Liver (tissue), 9 donors: ENCODE data around the gene DUS1L. TPM values are rescaled to one million over a fixed set of nuclear protein-coding genes. Genes with fewer than 3 reads are reported as not detected.

Source experiments
- DNase-seq: peaks from one replicate; pipeline ENCODE4 v3.0.0-alpha.2; 2017; ENCODE audit warnings: low spot score
- H3K27ac ChIP-seq, 2 donors: one replicate each; pipeline ENCODE4 v1.7.0; 2013; ENCODE audit warnings: inconsistent platforms in 2 of 2, low read length in 2 of 2, control low read depth in 1 of 2, low read depth in 1 of 2, mild to moderate bottlenecking in 1 of 2
- H3K27me3 ChIP-seq, 4 donors: one replicate each; pipeline versions ENCODE4 v1.6.1 to v1.7.0; 2013; ENCODE audit warnings: low read length in 3 of 4, inconsistent platforms in 1 of 4, mild to moderate bottlenecking in 1 of 4, moderate library complexity in 1 of 4; ENCODE audit not compliant: control insufficient read depth in 4 of 4, insufficient read depth in 4 of 4
- H3K36me3 ChIP-seq, 4 donors: one replicate each; pipeline versions ENCODE4 v1.6.1 to v1.7.0; 2013; ENCODE audit warnings: low read length in 3 of 4, mild to moderate bottlenecking in 3 of 4, low read depth in 1 of 4, moderate library complexity in 1 of 4; ENCODE audit not compliant: control insufficient read depth in 4 of 4, insufficient read depth in 3 of 4
- H3K4me1 ChIP-seq, 4 donors: one replicate each; pipeline versions ENCODE4 v1.6.1 to v1.7.0; 2013; ENCODE audit warnings: low read length in 3 of 4, mild to moderate bottlenecking in 3 of 4, moderate library complexity in 1 of 4; ENCODE audit not compliant: control insufficient read depth in 4 of 4, insufficient read depth in 4 of 4
- H3K4me3 ChIP-seq, 3 donors: one replicate each; pipeline versions ENCODE4 v1.6.1 to v1.7.0; 2013; ENCODE audit warnings: low read length in 3 of 3, control low read depth in 1 of 3, low read depth in 1 of 3, mild to moderate bottlenecking in 1 of 3
- H3K9ac ChIP-seq, 2 donors: one replicate each; pipeline ENCODE4 v1.7.0; 2013; ENCODE audit warnings: low read length in 2 of 2, mild to moderate bottlenecking in 2 of 2, moderate library complexity in 2 of 2, control low read depth in 1 of 2, low read depth in 1 of 2
- H3K9me3 ChIP-seq, 4 donors: one replicate each; pipeline versions ENCODE4 v1.6.1 to v1.7.0; 2013; ENCODE audit warnings: low read length in 3 of 4; ENCODE audit not compliant: control insufficient read depth in 4 of 4
- EGR1 ChIP-seq, 2 donors: IDR thresholded peaks; 2 replicates each; pipeline ENCODE4 v1.6.1; 2016 to 2018; ENCODE audit warnings: antibody characterized with exemption in 2 of 2, low read depth in 2 of 2
- FOXA1 ChIP-seq: IDR thresholded peaks from 2 replicates; pipeline ENCODE4 v1.6.1; 2016; ENCODE audit warnings: antibody characterized with exemption
- FOXA2 ChIP-seq: IDR thresholded peaks from 2 replicates; pipeline ENCODE4 v1.6.1; 2016; ENCODE audit warnings: antibody characterized with exemption
- HNF4A ChIP-seq, 2 donors: conservative IDR thresholded peaks; 2 replicates each; pipeline ENCODE4 v1.6.1; 2016; ENCODE audit warnings: antibody characterized with exemption in 2 of 2, mild to moderate bottlenecking in 2 of 2
- JUND ChIP-seq, 2 donors: IDR thresholded peaks; 2 replicates each; pipeline ENCODE4 v1.6.1; 2016; ENCODE audit warnings: antibody characterized with exemption in 2 of 2
- NR2F2 ChIP-seq: IDR thresholded peaks from 2 replicates; pipeline ENCODE4 v1.6.1; 2016; ENCODE audit warnings: antibody characterized with exemption
- RAD21 ChIP-seq, 2 donors: IDR thresholded peaks; 2 replicates each; pipeline ENCODE4 v1.6.1; 2016; ENCODE audit warnings: antibody characterized with exemption in 2 of 2, mild to moderate bottlenecking in 2 of 2
- RXRA ChIP-seq, 2 donors: IDR thresholded peaks; 2 replicates each; pipeline ENCODE4 v1.6.1; 2017 to 2018; ENCODE audit warnings: antibody characterized with exemption in 2 of 2, mild to moderate bottlenecking in 1 of 2
- SP1 ChIP-seq: IDR thresholded peaks from 2 replicates; pipeline ENCODE4 v1.6.1; 2018; ENCODE audit warnings: antibody characterized with exemption, mild to moderate bottlenecking
- TAF1 ChIP-seq: conservative IDR thresholded peaks from 2 replicates; pipeline ENCODE4 v1.6.1; 2016; ENCODE audit warnings: antibody characterized with exemption, mild to moderate bottlenecking
- YY1 ChIP-seq: IDR thresholded peaks from 2 replicates; pipeline ENCODE4 v1.6.1; 2016; ENCODE audit warnings: antibody characterized with exemption, mild to moderate bottlenecking
- WGBS: extraction: QIAGEN DNeasy Blood & Tissue Kit; methylation state at CpG from one replicate; pipeline ENCODE4 v1.1.7; 2013; 5-methylcytosine and 5-hydroxymethylcytosine counted together
- polyA plus RNA-seq, 2 donors: library from polyadenylated mRNA; stranded (reverse) in 1 of 2; unstranded in 1 of 2; fragments of 200-250 nt in 1 of 2; fragments of >200 nt in 1 of 2; fragmentation: Nextera tagmentation in 1 of 2; extraction: Ambion mirVana in 1 of 2; gene quantifications; one replicate each; pipeline versions ENCODE4 v1.2.1 to v1.2.3, GENCODE V29; 2013 to 2015
- total RNA-seq, 2 donors: library from RNA; depleted of rRNA; stranded (reverse); fragments of >200 nt; gene quantifications; one replicate each; pipeline ENCODE4 v1.2.3, GENCODE V29; 2014
- TF ChIP-seq, protein P1 (sequence below): IDR thresholded peaks from 2 replicates; pipeline ENCODE4 v1.6.1; 2016; ENCODE audit warnings: antibody characterized with exemption
- TF ChIP-seq, protein P2 (sequence below): IDR thresholded peaks from 2 replicates; pipeline ENCODE4 v1.6.1; 2016; ENCODE audit warnings: antibody characterized with exemption
- TF ChIP-seq, protein P3 (sequence below): IDR thresholded peaks from 2 replicates; pipeline ENCODE4 v1.6.1; 2016; ENCODE audit warnings: antibody characterized with exemption
- TF ChIP-seq, protein P4 (sequence below): fragments of 150-350 bp; IDR thresholded peaks from 2 replicates; pipeline ENCODE4 v1.5.1; 2017; ENCODE audit warnings: improper control_type of control experiment, low read depth, low read length; ENCODE audit not compliant: missing input control
- donor health status: healthy.
- donor health status: healthy.
- donor health status: healthy.
- donor health status: healthy.
- donor health status: healthy.

Gene DUS1L
- total and polyA plus RNA-seq, 4 donors, result 40.6 to 74.7 (median 53.3) TPM

DNA sequence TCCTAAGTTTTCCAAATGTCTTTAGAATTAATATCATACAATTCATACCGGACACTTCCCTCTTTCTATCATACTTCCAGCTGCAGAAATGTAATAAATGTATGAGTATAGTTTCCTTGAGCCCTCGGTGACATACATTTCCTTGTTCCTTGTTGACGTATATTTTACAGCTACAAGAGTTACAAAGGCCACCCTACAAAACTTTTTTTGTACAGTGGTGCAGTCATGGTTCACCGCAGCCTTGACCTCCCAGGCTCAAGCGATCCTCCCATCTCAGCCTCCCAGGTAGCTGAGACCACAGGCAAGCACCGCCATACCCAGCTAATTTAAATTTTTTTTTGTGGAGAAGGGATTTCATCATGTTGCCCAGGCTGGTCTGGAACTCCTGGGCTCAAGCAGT is 7.2 kb upstream of the DUS1L start:
- 82% methylated on average over 6 of the region's 6 CpGs for WGBS
- peaks cover 0 to 3% (median 0%) of the 10 kb centered on the region in 4 donors for H3K4me1 ChIP-seq
- DNase-seq, result no peak

DNA sequence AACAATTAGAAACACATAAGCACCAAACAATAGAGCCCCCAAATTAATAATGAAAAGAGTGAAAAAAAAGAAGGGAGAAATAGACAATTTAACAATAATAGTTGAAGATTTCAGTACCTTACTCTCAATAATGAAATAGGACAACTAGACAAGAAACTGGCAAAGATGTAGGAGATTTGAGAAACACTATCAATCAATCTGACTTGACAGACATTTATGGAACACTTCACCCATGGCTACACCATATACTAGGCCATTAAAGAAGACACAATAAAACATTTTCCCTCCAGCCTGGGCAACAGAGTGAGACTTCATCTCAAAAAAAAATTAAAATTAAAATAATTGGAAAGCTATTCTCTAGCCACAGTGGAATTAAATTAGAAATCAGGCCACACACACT is 5.0 kb upstream of the DUS1L start:
- Histone ChIP-seq H3K9me3 (no peaks in the 10 kb centered on the region), H3K27ac (no peak overlapping the region), H3K36me3 (no peaks in the 10 kb centered on the region), H3K9ac (no peak overlapping the region), H3K4me1 (peaks cover 0 to 6% (median 4%) of the 10 kb centered on the region in 4 donors), H3K4me3 (no peak overlapping the region), H3K27me3 (no peaks in the 10 kb centered on the region)
- DNase-seq, result no peak
- TF ChIP-seq NR2F2 (no peak), FOXA1 (no peak), RXRA (IDR thresholded peaks at IDR 0.05) (no peak), YY1 (no peak), JUND (IDR thresholded peaks at IDR 0.05) (no peak), TAF1 (no peak), EGR1 (IDR thresholded peaks at IDR 0.05; ENCODE audit: low read depth in 2 of 2) (no peak), FOXA2 (no peak), SP1 (no peak), RAD21 (IDR thresholded peaks at IDR 0.05) (no peak)
- TF ChIP-seq, protein P1, sequence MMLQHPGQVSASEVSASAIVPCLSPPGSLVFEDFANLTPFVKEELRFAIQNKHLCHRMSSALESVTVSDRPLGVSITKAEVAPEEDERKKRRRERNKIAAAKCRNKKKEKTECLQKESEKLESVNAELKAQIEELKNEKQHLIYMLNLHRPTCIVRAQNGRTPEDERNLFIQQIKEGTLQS, result no peak
- TF ChIP-seq, protein P2, sequence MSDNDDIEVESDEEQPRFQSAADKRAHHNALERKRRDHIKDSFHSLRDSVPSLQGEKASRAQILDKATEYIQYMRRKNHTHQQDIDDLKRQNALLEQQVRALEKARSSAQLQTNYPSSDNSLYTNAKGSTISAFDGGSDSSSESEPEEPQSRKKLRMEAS, result no peak
- TF ChIP-seq, protein P3, sequence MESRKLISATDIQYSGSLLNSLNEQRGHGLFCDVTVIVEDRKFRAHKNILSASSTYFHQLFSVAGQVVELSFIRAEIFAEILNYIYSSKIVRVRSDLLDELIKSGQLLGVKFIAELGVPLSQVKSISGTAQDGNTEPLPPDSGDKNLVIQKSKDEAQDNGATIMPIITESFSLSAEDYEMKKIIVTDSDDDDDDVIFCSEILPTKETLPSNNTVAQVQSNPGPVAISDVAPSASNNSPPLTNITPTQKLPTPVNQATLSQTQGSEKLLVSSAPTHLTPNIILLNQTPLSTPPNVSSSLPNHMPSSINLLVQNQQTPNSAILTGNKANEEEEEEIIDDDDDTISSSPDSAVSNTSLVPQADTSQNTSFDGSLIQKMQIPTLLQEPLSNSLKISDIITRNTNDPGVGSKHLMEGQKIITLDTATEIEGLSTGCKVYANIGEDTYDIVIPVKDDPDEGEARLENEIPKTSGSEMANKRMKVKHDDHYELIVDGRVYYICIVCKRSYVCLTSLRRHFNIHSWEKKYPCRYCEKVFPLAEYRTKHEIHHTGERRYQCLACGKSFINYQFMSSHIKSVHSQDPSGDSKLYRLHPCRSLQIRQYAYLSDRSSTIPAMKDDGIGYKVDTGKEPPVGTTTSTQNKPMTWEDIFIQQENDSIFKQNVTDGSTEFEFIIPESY, result no peak
- TF ChIP-seq, protein P4, sequence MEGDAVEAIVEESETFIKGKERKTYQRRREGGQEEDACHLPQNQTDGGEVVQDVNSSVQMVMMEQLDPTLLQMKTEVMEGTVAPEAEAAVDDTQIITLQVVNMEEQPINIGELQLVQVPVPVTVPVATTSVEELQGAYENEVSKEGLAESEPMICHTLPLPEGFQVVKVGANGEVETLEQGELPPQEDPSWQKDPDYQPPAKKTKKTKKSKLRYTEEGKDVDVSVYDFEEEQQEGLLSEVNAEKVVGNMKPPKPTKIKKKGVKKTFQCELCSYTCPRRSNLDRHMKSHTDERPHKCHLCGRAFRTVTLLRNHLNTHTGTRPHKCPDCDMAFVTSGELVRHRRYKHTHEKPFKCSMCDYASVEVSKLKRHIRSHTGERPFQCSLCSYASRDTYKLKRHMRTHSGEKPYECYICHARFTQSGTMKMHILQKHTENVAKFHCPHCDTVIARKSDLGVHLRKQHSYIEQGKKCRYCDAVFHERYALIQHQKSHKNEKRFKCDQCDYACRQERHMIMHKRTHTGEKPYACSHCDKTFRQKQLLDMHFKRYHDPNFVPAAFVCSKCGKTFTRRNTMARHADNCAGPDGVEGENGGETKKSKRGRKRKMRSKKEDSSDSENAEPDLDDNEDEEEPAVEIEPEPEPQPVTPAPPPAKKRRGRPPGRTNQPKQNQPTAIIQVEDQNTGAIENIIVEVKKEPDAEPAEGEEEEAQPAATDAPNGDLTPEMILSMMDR, result no peak

More for the DNA sequence above, 7.2 kb upstream of the DUS1L start:
- Histone ChIP-seq H3K4me3 (no peak overlapping the region), H3K36me3 (no peaks in the 10 kb centered on the region), H3K27ac (no peak overlapping the region), H3K27me3 (no peaks in the 10 kb centered on the region), H3K9ac (no peak overlapping the region), H3K9me3 (no peaks in the 10 kb centered on the region)
- TF ChIP-seq, protein P4, result no peak
- no peak for TF ChIP-seq FOXA1
- TF ChIP-seq FOXA2, result no peak
- TF ChIP-seq HNF4A (conservative IDR thresholded peaks at IDR 0.05), result no peak
